ENCODE results near the gene C12orf75.

The C12orf75 gene

DNA sequence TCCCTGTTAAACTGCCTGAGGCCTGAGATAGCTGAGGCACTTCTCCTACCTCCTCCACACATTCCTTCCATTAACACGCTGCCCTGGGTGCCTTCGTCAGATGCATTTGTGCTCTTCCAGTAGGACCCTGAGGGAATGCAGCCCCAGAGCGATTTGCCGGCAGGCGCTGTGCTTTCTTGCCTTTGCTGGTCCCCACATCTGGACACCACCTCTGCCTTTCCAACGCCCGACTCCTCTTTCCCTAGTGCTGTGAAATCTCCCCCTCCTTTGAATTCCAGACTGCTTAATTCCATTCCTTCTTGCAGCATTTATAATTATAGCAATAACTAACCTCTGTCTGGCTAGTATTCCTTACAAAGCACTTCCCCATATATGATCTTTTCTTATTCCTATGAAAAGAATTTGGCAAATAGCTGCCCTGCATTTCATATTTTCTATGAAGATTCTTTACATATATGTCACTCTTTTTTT lies 88.4 kb downstream of the C12orf75 start:
- DNase-seq (ENCODE audit: low spot score), result no peak

DNA sequence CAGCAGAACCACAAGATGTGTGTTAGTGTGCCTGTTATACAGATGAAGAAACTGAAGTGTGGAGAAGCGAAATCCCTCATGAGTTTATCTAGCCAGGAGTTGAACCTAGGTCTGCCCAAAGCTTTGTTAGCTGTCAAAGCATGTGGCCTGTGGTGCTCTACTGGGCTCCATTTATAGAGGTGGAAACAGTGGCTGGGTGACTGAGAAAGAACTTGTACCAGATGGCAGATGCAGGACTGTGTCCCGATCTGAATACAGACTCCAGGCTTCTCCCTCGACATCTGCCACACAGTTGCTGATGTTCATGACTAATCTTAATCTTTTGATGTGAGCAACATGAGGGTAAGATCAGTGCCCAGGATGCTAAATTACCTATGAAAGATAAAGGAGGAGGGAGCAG lies 89.1 kb downstream of the C12orf75 start:
- no peak for DNase-seq (ENCODE audit: low spot score)

GRCh38 chr12:105420046-105420445 lies 89.6 kb downstream of the C12orf75 start:
- DNase-seq (ENCODE audit: low spot score), result no peak

GRCh38 chr12:105420659-105421240 lies 90.3 kb downstream of the C12orf75 start:
- DNase-seq (ENCODE audit: low spot score), result peak; percentile 71
